ENCODE measurements around the gene RAB1A. TPM values are rescaled to one million over a fixed set of nuclear protein-coding genes. Genes with fewer than 3 reads are reported as not detected.

Gene RAB1A
- total and polyA plus RNA-seq, 2 experiments from 2014 or later = 94.8 to 172 TPM

DNA sequence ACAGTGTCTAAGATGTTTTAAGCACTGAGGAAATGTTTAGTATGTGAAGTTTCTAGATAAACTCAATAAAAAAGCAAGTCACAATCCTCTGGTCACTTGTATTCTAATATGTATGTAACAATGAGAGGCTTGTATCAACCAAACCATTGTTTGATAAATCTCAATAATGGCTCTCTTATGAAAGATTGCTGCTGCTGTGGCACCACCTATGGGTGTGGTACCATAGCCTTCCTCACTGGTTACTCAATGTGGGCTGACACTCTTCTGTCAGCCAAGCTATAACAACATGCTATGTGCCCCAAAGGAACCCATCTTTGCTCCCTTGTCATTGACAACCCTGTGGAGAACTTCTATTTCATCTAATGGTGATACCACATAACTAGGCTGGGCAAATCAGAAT, 12.6 kb upstream of the RAB1A start:
- TF ChIP-seq ZNF331 (CRISPR knock-in tag; IDR thresholded peaks at IDR 0.05; ENCODE audit: low read depth) (no peak), EZH2phosphoT487 (IDR thresholded peaks at IDR 0.05; ENCODE audit: unreplicated experiment) (no peak), JUNB (IDR thresholded peaks at IDR 0.05; ENCODE audit: unreplicated experiment) (no peak), STAT1 (IDR thresholded peaks at IDR 0.05; ENCODE audit: unreplicated experiment) (no peak), NANOG (IDR thresholded peaks at IDR 0.05; ENCODE audit: borderline replicate concordance) (no peak), POLR2AphosphoS5 (IDR thresholded peaks at IDR 0.05; ENCODE audit: low read depth) (no peak)
- TF ChIP-seq, protein P1, sequence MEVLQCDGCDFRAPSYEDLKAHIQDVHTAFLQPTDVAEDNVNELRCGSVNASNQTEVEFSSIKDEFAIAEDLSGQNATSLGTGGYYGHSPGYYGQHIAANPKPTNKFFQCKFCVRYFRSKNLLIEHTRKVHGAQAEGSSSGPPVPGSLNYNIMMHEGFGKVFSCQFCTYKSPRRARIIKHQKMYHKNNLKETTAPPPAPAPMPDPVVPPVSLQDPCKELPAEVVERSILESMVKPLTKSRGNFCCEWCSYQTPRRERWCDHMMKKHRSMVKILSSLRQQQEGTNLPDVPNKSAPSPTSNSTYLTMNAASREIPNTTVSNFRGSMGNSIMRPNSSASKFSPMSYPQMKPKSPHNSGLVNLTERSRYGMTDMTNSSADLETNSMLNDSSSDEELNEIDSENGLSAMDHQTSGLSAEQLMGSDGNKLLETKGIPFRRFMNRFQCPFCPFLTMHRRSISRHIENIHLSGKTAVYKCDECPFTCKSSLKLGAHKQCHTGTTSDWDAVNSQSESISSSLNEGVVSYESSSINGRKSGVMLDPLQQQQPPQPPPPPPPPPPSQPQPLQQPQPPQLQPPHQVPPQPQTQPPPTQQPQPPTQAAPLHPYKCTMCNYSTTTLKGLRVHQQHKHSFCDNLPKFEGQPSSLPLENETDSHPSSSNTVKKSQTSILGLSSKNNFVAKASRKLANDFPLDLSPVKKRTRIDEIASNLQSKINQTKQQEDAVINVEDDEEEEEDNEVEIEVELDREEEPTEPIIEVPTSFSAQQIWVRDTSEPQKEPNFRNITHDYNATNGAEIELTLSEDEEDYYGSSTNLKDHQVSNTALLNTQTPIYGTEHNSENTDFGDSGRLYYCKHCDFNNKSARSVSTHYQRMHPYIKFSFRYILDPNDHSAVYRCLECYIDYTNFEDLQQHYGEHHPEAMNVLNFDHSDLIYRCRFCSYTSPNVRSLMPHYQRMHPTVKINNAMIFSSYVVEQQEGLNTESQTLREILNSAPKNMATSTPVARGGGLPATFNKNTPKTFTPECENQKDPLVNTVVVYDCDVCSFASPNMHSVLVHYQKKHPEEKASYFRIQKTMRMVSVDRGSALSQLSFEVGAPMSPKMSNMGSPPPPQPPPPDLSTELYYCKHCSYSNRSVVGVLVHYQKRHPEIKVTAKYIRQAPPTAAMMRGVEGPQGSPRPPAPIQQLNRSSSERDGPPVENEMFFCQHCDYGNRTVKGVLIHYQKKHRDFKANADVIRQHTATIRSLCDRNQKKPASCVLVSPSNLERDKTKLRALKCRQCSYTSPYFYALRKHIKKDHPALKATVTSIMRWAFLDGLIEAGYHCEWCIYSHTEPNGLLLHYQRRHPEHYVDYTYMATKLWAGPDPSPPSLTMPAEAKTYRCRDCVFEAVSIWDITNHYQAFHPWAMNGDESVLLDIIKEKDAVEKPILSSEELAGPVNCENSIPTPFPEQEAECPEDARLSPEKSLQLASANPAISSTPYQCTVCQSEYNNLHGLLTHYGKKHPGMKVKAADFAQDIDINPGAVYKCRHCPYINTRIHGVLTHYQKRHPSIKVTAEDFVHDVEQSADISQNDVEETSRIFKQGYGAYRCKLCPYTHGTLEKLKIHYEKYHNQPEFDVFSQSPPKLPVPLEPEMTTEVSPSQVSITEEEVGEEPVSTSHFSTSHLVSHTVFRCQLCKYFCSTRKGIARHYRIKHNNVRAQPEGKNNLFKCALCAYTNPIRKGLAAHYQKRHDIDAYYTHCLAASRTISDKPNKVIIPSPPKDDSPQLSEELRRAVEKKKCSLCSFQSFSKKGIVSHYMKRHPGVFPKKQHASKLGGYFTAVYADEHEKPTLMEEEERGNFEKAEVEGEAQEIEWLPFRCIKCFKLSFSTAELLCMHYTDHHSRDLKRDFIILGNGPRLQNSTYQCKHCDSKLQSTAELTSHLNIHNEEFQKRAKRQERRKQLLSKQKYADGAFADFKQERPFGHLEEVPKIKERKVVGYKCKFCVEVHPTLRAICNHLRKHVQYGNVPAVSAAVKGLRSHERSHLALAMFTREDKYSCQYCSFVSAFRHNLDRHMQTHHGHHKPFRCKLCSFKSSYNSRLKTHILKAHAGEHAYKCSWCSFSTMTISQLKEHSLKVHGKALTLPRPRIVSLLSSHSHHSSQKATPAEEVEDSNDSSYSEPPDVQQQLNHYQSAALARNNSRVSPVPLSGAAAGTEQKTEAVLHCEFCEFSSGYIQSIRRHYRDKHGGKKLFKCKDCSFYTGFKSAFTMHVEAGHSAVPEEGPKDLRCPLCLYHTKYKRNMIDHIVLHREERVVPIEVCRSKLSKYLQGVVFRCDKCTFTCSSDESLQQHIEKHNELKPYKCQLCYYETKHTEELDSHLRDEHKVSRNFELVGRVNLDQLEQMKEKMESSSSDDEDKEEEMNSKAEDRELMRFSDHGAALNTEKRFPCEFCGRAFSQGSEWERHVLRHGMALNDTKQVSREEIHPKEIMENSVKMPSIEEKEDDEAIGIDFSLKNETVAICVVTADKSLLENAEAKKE (CRISPR knock-in tag; IDR thresholded peaks at IDR 0.05) = no peak
- TF ChIP-seq, protein P2, sequence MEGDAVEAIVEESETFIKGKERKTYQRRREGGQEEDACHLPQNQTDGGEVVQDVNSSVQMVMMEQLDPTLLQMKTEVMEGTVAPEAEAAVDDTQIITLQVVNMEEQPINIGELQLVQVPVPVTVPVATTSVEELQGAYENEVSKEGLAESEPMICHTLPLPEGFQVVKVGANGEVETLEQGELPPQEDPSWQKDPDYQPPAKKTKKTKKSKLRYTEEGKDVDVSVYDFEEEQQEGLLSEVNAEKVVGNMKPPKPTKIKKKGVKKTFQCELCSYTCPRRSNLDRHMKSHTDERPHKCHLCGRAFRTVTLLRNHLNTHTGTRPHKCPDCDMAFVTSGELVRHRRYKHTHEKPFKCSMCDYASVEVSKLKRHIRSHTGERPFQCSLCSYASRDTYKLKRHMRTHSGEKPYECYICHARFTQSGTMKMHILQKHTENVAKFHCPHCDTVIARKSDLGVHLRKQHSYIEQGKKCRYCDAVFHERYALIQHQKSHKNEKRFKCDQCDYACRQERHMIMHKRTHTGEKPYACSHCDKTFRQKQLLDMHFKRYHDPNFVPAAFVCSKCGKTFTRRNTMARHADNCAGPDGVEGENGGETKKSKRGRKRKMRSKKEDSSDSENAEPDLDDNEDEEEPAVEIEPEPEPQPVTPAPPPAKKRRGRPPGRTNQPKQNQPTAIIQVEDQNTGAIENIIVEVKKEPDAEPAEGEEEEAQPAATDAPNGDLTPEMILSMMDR (conservative IDR thresholded peaks at IDR 0.05; ENCODE audit: low read depth in 2 of 2) = peak; percentile 17 to 46; a peak in 2 of 4 replicates
- no peak overlapping the region for H3K4me2 ChIP-seq
- no peaks in the 10 kb centered on the region for H3K79me2 ChIP-seq (replicated peaks; ENCODE audit: insufficient read depth)
- H2AFZ ChIP-seq = no peak overlapping the region
- H3K27ac ChIP-seq (ENCODE audit: low read depth) = no peak overlapping the region
- Mint-ChIP-seq H3K4me1 (no peaks in the 10 kb centered on the region), H3K27me3 (ENCODE audit: insufficient read depth, low read depth, poor library complexity) (peaks cover under 1% of the 10 kb centered on the region), H3K9me3 (no peaks in the 10 kb centered on the region), H3K4me3 (no peak overlapping the region), H3K36me3 (ENCODE audit: low read depth) (no peaks in the 10 kb centered on the region), H3K27ac (no peak overlapping the region)
- no peaks in the 10 kb centered on the region for H3K4me1 ChIP-seq (ENCODE audit: insufficient read depth)
- no peaks in the 10 kb centered on the region for H3K36me3 ChIP-seq (ENCODE audit: insufficient read depth)
- H3K4me3 ChIP-seq = no peak overlapping the region
- H4K20me1 ChIP-seq (replicated peaks; ENCODE audit: insufficient read depth) = no peaks in the 10 kb centered on the region
- DNase-seq (ENCODE audit: low spot score) (no peak), ATAC-seq (no peak)
- no peaks in the 10 kb centered on the region for H3K9me2 ChIP-seq (ENCODE audit: insufficient read depth)
- H3K27me3 ChIP-seq (ENCODE audit: insufficient read depth) = no peaks in the 10 kb centered on the region
- no peaks in the 10 kb centered on the region for H3F3A ChIP-seq (replicated peaks; ENCODE audit: low read depth)

Measured in GM23338 (cell line).